ENCODE data around the gene OTOS.

Gene OTOS

DNA sequence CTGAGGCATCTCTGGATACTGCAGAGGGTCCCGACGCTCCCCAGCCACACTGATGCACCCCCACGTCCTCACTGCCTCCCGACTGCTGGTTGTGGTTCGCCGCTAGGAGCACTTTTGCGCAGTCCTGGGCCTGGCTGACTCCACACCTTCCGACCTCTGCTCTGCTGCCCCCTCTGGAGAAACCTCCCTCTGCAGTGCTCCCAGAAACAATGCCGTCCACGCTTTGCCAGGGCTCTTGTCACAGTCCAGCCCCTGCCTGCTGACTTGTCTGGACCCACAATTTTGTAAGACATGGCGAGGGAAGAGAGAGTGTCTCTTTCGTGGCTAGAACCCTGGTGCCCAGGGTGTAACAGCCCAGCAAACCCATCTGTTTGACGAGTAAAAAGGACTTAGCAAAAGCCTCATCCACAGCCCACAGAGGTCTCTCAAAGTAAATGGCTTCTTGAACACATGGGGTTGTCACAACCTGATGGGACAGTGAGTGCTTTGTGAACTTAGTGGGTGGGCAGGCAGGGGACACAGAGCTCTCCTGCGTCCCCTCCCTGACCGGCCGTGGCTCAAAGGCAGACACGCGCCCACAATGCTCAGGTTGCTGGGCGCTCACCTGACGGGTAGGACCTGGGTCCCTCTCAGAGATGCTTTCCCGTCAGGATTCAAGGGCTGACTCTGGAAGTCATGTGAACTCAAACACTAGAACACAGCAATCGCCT, 8.4 kb downstream of the OTOS start:
- Mint-ChIP-seq H3K27me3 (no peaks in the 10 kb centered on the region), H3K4me3 (no peak overlapping the region), H3K4me1 (peaks cover 21 to 28% of the 10 kb centered on the region in 2 donors), H3K36me3 (peaks cover 28 to 57% of the 10 kb centered on the region in 2 donors), H3K27ac (no peak overlapping the region), H3K9me3 (no peaks in the 10 kb centered on the region)
- no peak for DNase-seq
- no peak for ATAC-seq (replicated peaks)

DNA sequence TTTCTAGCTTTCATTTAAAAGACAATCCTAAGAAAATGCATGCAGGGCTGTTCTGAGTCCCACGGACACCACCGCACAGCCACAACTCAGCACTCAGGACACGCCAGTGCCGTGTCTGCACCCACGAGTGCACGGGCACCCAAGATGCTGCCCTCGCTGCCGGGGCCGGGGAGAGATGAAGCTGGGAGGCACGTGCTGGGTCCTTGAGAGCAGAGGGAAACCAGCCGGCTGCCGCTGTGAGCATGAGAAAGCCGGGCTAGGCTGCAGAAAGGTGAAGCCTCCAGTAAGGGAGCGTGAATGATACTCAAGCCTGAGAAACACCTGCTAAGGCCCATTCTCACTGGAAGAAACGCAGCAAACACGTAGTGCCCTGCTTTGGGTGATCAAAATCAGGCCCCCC, 9.2 kb downstream of the OTOS start:
- H3K36me3 Mint-ChIP-seq = peaks cover 30 to 63% of the 10 kb centered on the region in 2 donors
- no peak overlapping the region for H3K27ac Mint-ChIP-seq
- H3K9me3 Mint-ChIP-seq = no peaks in the 10 kb centered on the region
- no peak overlapping the region for H3K4me3 Mint-ChIP-seq
- ATAC-seq (replicated peaks) (no peak), DNase-seq (no peak)
- H3K27me3 Mint-ChIP-seq = no peaks in the 10 kb centered on the region
- peaks cover 16 to 20% of the 10 kb centered on the region in 2 donors for H3K4me1 Mint-ChIP-seq

GRCh38 chr2:240130393-240131195, 9.9 kb downstream of the OTOS start:
- Mint-ChIP-seq H3K36me3 (peaks cover 32 to 68% of the 10 kb centered on the region in 2 donors), H3K27ac (no peak overlapping the region), H3K4me1 (peaks cover 12 to 16% of the 10 kb centered on the region in 2 donors), H3K9me3 (no peaks in the 10 kb centered on the region), H3K27me3 (no peaks in the 10 kb centered on the region), H3K4me3 (no peak overlapping the region)
- no peak for DNase-seq
- no peak for ATAC-seq (replicated peaks)

- no peaks in the 10 kb centered on the region for H3K9me3 Mint-ChIP-seq
- DNase-seq (no peak), ATAC-seq (replicated peaks) (no peak)
- H3K36me3 Mint-ChIP-seq = peaks cover 35 to 69% of the 10 kb centered on the region in 2 donors
- no peak overlapping the region for H3K4me3 Mint-ChIP-seq
- no peaks in the 10 kb centered on the region for H3K27me3 Mint-ChIP-seq
- peaks cover 5 to 9% of the 10 kb centered on the region in 2 donors for H3K4me1 Mint-ChIP-seq
- no peak overlapping the region for H3K27ac Mint-ChIP-seq
Measured at GRCh38 chr2:240129731-240130392, 10.6 kb downstream of the OTOS start.

- no peak overlapping the region for H3K27ac Mint-ChIP-seq
- H3K36me3 Mint-ChIP-seq = peaks cover 37 to 67% of the 10 kb centered on the region in 2 donors
- ATAC-seq (replicated peaks) (no peak), DNase-seq (no peak)
- H3K27me3 Mint-ChIP-seq = no peaks in the 10 kb centered on the region
- no peak overlapping the region for H3K4me3 Mint-ChIP-seq
- peaks cover 0 to 3% of the 10 kb centered on the region in 2 donors for H3K4me1 Mint-ChIP-seq
- H3K9me3 Mint-ChIP-seq = no peaks in the 10 kb centered on the region
Measured at GRCh38 chr2:240129311-240129710, 11.1 kb downstream of the OTOS start.

DNA sequence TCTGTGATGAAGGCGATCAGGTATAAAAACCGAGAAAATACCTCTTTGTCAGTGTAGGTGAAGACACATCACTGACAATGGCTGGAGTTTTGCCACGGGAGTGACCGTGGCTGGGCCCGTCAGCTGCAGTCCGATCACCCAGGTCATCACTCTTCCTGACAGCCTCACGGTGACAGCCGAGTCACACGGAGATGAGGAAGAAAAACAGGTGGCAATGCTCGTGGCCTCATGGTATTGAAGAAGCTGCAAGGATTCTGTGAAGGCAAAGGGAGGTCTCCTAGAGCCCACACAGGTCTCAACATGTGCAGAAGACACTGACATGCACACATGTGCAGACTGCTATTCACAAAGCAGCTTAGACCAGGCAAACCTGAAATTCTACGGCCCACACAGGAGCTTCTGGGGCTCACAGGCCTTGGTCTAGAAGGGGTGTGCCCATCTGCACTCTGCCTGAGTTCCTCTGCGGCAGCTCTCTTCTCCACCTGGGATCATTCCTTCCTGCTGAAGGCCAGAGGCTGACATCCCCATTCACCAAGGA, 11.8 kb downstream of the OTOS start:
- no peaks in the 10 kb centered on the region for H3K4me1 Mint-ChIP-seq
- ATAC-seq (replicated peaks) (no peak), DNase-seq (no peak)
- H3K27ac Mint-ChIP-seq = no peak overlapping the region
- H3K27me3 Mint-ChIP-seq = no peaks in the 10 kb centered on the region
- H3K4me3 Mint-ChIP-seq = no peak overlapping the region
- H3K9me3 Mint-ChIP-seq = no peaks in the 10 kb centered on the region
- H3K36me3 Mint-ChIP-seq = peaks cover 37 to 67% of the 10 kb centered on the region in 2 donors

GRCh38 chr2:240127911-240128607, 12.4 kb downstream of the OTOS start:
- DNase-seq (no peak), ATAC-seq (replicated peaks) (no peak)
- Mint-ChIP-seq H3K27ac (no peak overlapping the region), H3K36me3 (peaks cover 34 to 64% of the 10 kb centered on the region in 2 donors), H3K4me3 (no peak overlapping the region), H3K4me1 (no peaks in the 10 kb centered on the region), H3K27me3 (no peaks in the 10 kb centered on the region), H3K9me3 (no peaks in the 10 kb centered on the region)

DNA sequence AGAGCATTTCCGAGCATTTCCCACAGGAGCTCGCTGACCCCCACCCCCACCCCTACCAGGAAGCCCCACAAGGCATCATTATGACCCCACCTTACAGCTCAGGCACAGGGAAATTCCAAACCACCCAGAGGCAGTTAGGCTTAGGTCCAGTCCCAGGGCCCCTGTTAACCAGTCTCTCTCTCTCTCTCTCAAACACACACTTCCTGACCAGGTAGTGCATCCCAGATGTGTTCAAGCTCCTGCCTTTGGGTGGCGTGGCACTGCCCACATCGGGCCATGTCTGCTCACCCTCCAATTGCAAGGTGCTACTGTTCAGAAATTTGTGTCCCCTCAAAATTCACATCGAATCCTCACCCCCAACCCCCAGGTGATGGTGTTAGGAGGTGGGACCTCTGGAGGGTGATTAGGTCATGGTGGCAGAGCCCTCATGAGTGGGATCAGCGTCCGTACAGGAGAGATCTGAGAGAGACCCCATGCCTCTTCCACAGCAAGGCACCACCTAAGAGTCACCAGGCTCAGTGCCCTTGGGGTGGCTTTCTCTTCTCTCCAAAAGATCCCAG, 13.2 kb downstream of the OTOS start:
- H3K36me3 Mint-ChIP-seq = peaks cover 31 to 58% of the 10 kb centered on the region in 2 donors
- H3K27ac Mint-ChIP-seq = no peak overlapping the region
- DNase-seq (no peak), ATAC-seq (replicated peaks) (no peak)
- no peaks in the 10 kb centered on the region for H3K4me1 Mint-ChIP-seq
- H3K9me3 Mint-ChIP-seq = no peaks in the 10 kb centered on the region
- no peak overlapping the region for H3K4me3 Mint-ChIP-seq
- H3K27me3 Mint-ChIP-seq = no peaks in the 10 kb centered on the region

GRCh38 chr2:240126731-240127130, 13.7 kb downstream of the OTOS start:
- Mint-ChIP-seq H3K27ac (no peak overlapping the region), H3K4me1 (peaks cover 0 to under 1% of the 10 kb centered on the region in 2 donors), H3K36me3 (peaks cover 26 to 53% of the 10 kb centered on the region in 2 donors), H3K4me3 (no peak overlapping the region), H3K27me3 (no peaks in the 10 kb centered on the region), H3K9me3 (no peaks in the 10 kb centered on the region)
- DNase-seq (no peak), ATAC-seq (replicated peaks) (no peak)

- Mint-ChIP-seq H3K4me3 (no peak overlapping the region), H3K4me1 (peaks cover 2 to 6% of the 10 kb centered on the region in 2 donors), H3K27ac (no peak overlapping the region), H3K9me3 (no peaks in the 10 kb centered on the region), H3K27me3 (peaks cover 0 to 2% of the 10 kb centered on the region in 2 donors), H3K36me3 (peaks cover 26 to 46% of the 10 kb centered on the region in 2 donors)
- ATAC-seq (replicated peaks) = no peak
- no peak for DNase-seq
Measured at GRCh38 chr2:240125742-240126141, 14.7 kb downstream of the OTOS start.

- Mint-ChIP-seq H3K36me3 (peaks cover 26 to 39% of the 10 kb centered on the region in 2 donors), H3K27me3 (peaks cover 0 to 7% of the 10 kb centered on the region in 2 donors), H3K9me3 (no peaks in the 10 kb centered on the region), H3K4me1 (peaks cover 2 to 6% of the 10 kb centered on the region in 2 donors), H3K4me3 (no peak overlapping the region), H3K27ac (no peak overlapping the region)
- DNase-seq (no peak), ATAC-seq (replicated peaks) (no peak)
Measured at GRCh38 chr2:240124651-240125030, 15.8 kb downstream of the OTOS start.

- Mint-ChIP-seq H3K4me1 (peaks cover 2 to 6% of the 10 kb centered on the region in 2 donors), H3K36me3 (peaks cover 25 to 35% of the 10 kb centered on the region in 2 donors), H3K27ac (no peak overlapping the region), H3K27me3 (peaks cover 0 to 7% of the 10 kb centered on the region in 2 donors), H3K9me3 (no peaks in the 10 kb centered on the region), H3K4me3 (no peak overlapping the region)
- ATAC-seq (replicated peaks) (no peak), DNase-seq (no peak)
Measured at GRCh38 chr2:240123821-240124650, 16.4 kb downstream of the OTOS start.

GRCh38 chr2:240121675-240122074, 18.8 kb downstream of the OTOS start:
- DNase-seq = no peak
- Mint-ChIP-seq H3K27me3 (peaks cover 0 to 7% of the 10 kb centered on the region in 2 donors), H3K4me3 (no peak overlapping the region), H3K4me1 (peaks cover 2 to 6% of the 10 kb centered on the region in 2 donors), H3K9me3 (no peaks in the 10 kb centered on the region), H3K36me3 (peaks cover 12 to 20% of the 10 kb centered on the region in 2 donors), H3K27ac (no peak overlapping the region)
- ATAC-seq (replicated peaks) = no peak

Data from stimulated activated naive B cell treated with anti-CD40 and anti-IgM and Interleukin-4, amounts not matched to agents 10 μg/mL and 1 μg/mL and 100 μg/mL, for 72 hours (primary cell).